ENCODE data around the gene MBNL3. TPM values are rescaled to one million over a fixed set of nuclear protein-coding genes. Genes with fewer than 3 reads are reported as not detected.

Gene MBNL3, protein sequence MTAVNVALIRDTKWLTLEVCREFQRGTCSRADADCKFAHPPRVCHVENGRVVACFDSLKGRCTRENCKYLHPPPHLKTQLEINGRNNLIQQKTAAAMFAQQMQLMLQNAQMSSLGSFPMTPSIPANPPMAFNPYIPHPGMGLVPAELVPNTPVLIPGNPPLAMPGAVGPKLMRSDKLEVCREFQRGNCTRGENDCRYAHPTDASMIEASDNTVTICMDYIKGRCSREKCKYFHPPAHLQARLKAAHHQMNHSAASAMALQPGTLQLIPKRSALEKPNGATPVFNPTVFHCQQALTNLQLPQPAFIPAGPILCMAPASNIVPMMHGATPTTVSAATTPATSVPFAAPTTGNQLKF
- 21.0 and 21.8 TPM in 2 replicates for total RNA-seq
- long read RNA-seq, partial matches to known transcripts, result 4 of 19 reads
- long read RNA-seq, other reads (novel, unspliced or antisense), result 15 of 19 reads

DNA sequence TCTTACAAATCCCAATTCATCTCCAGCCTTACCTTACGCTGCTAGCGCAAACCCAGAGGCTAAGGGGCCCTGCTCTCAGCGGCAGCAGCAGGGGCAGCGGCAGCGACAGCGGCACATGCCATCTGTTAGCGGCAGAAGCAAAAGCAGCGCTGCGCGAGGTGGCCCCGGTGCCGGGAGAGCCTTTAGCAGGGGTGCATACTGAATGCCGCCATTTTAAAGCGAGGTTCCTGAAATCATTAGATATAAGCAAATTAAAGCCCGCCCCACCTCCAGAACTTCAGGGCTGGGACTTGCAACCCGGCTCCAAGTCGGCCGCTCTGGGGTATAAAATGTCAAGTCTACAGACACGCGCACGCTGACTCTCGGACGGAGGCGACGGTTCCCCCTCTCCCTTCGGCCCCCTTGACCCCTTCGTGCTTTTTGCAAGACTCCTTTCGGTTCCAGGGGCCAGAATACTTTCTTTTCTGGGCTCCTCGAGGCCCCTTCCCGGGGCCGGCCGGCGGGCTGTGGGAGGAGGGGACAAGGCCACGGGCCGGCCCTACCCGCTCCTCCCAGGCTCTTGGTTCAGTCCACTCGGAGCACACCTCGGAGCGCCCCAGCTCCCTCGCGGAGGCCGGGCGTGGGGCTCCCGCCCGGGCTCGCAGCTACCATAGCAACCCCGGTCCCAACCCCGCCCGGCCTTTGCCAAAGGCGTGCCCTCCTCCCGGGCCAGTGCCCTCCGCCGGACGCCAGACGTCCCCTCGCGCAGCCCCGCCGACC is at the start of gene MBNL3:
Gene MBNL3, minus strand, starts transcription at position 220 of the 759 bp plus-strand sequence. CDS start 49,427 bp downstream, outside the sequence.
- Mint-ChIP-seq H3K9me3 (no peaks in the 10 kb centered on the region), H3K27me3 (ENCODE audit: low read depth) (peaks cover 36% of the 10 kb centered on the region), H3K4me3 (peak within 1 kb of the TSS; percentile 100), H3K27ac (ENCODE audit: unreplicated experiment) (peak within 1 kb of the TSS; percentile 99), H3K4me1 (peaks cover 78% of the 10 kb centered on the region), H3K36me3 (ENCODE audit: low read depth) (no peaks in the 10 kb centered on the region)
- TF ChIP-seq, protein P1, sequence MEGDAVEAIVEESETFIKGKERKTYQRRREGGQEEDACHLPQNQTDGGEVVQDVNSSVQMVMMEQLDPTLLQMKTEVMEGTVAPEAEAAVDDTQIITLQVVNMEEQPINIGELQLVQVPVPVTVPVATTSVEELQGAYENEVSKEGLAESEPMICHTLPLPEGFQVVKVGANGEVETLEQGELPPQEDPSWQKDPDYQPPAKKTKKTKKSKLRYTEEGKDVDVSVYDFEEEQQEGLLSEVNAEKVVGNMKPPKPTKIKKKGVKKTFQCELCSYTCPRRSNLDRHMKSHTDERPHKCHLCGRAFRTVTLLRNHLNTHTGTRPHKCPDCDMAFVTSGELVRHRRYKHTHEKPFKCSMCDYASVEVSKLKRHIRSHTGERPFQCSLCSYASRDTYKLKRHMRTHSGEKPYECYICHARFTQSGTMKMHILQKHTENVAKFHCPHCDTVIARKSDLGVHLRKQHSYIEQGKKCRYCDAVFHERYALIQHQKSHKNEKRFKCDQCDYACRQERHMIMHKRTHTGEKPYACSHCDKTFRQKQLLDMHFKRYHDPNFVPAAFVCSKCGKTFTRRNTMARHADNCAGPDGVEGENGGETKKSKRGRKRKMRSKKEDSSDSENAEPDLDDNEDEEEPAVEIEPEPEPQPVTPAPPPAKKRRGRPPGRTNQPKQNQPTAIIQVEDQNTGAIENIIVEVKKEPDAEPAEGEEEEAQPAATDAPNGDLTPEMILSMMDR (conservative IDR thresholded peaks at IDR 0.05), result no peak
- peak; percentile 53 for DNase-seq (ENCODE audit: low read depth, low spot score)

DNA sequence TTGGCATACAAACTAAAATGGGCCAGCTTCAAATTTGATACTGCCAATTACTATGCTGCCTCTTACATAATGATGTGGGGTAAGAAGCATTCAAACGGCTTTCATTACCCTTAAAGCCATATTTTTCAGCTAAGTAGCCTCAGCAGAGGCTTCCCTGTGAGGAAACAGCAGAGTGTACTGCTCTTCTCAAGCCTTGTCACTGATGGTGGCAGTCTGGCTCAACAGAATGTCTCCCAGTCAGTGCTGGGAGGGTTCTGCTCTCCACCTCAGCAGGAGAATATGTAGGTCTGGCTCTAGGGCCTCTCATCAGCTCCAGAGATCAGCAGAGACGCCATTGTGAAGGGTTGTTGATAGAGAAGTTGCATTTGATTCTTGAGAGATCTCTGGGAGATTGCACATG is 44.6 kb upstream of the MBNL3 start:
- H3K27me3 Mint-ChIP-seq (ENCODE audit: low read depth), result no peaks in the 10 kb centered on the region
- H3K4me3 Mint-ChIP-seq, result no peak overlapping the region
- no peaks in the 10 kb centered on the region for H3K4me1 Mint-ChIP-seq
- no peaks in the 10 kb centered on the region for H3K36me3 Mint-ChIP-seq (ENCODE audit: low read depth)
- no peak for DNase-seq (ENCODE audit: low read depth, low spot score)
- no peak overlapping the region for H3K27ac Mint-ChIP-seq (ENCODE audit: unreplicated experiment)
- H3K9me3 Mint-ChIP-seq, result no peaks in the 10 kb centered on the region
- TF ChIP-seq, protein P1 (conservative IDR thresholded peaks at IDR 0.05), result no peak

DNA sequence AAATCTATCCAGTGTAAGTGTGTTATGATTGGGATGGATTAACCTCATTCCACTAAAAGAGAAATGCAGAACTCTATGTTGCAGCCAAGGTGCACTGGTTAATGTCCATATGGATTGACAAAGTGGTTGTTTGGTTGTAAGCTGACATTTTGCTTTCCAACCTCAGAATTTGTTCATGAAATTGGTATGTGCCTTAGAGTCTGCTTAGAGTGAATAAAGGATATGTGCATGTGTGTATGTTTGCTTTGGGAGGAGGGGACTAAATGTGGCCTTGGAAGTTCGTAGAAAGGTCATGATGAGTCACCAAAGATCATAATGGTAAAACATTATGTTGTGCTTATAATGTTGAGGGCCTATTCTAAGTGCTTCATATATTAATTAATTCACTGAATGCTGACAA is 44.1 kb upstream of the MBNL3 start:
- Mint-ChIP-seq H3K4me3 (no peak overlapping the region), H3K9me3 (no peaks in the 10 kb centered on the region), H3K27me3 (ENCODE audit: low read depth) (no peaks in the 10 kb centered on the region), H3K27ac (ENCODE audit: unreplicated experiment) (no peak overlapping the region), H3K36me3 (ENCODE audit: low read depth) (no peaks in the 10 kb centered on the region), H3K4me1 (no peaks in the 10 kb centered on the region)
- TF ChIP-seq, protein P1 (conservative IDR thresholded peaks at IDR 0.05), result no peak
- DNase-seq (ENCODE audit: low read depth, low spot score), result no peak

DNA sequence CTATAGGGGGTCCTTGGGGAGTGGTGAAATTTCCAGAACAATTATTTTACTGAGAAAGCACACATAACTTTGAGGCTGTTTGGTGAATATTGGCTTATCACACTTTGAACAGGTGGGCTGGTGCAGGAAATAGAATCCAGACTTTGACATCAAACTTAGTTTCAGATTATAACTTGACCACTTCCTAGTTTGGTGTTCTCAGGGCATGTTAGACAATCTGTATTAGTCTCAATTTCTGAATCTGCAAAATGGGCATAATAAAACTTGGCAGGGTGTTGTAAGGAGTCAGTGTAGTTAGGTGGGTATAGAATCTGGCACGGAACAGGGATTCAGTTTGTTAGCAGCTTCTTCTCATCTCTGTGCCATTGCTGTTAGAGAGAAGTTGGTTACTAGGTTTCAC is 43.3 kb upstream of the MBNL3 start:
- H3K4me1 Mint-ChIP-seq, result no peaks in the 10 kb centered on the region
- H3K27ac Mint-ChIP-seq (ENCODE audit: unreplicated experiment), result no peak overlapping the region
- no peaks in the 10 kb centered on the region for H3K36me3 Mint-ChIP-seq (ENCODE audit: low read depth)
- no peak for DNase-seq (ENCODE audit: low read depth, low spot score)
- H3K27me3 Mint-ChIP-seq (ENCODE audit: low read depth), result peaks cover 2% of the 10 kb centered on the region
- TF ChIP-seq, protein P1 (conservative IDR thresholded peaks at IDR 0.05), result no peak
- no peaks in the 10 kb centered on the region for H3K9me3 Mint-ChIP-seq
- H3K4me3 Mint-ChIP-seq, result no peak overlapping the region

DNA sequence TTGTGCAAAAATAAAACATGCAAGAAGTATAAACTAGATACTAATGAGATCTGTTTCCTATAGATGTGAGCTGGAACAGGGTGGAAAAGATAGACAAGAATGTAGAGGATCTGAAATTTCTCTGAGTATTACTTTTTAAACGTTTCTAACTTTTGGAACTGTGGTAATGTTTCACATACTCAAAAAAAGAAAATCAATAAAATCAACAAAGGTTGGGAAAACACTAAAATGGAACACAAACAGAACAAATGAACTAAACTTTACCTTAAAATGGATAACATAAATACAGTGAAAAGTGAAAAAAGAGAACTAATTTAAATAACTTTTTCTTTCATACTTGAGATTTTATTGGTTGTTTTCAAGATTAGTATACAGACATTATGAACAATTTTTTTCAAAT is 32.0 kb upstream of the MBNL3 start:
- H3K27me3 Mint-ChIP-seq (ENCODE audit: low read depth), result peaks cover 2% of the 10 kb centered on the region
- no peak overlapping the region for H3K27ac Mint-ChIP-seq (ENCODE audit: unreplicated experiment)
- DNase-seq (ENCODE audit: low read depth, low spot score), result no peak
- H3K9me3 Mint-ChIP-seq, result no peaks in the 10 kb centered on the region
- TF ChIP-seq, protein P1 (conservative IDR thresholded peaks at IDR 0.05), result no peak
- no peaks in the 10 kb centered on the region for H3K4me1 Mint-ChIP-seq
- H3K4me3 Mint-ChIP-seq, result no peak overlapping the region
- H3K36me3 Mint-ChIP-seq (ENCODE audit: low read depth), result no peaks in the 10 kb centered on the region
